NCI-H1092 treated with DMSO at 0.1 percent for 48 hours (cell line): ENCODE data around the gene GM2A.
"Not testable (repeated sequence)": the region's sequence is repeated elsewhere in the genome, so short reads cannot be mapped to it uniquely, and the experiment has no call there.

Source experiments
- DNase-seq: peaks from one replicate; lab custom pipeline; 2025; lab: John Stamatoyannopoulos, UW

The GM2A gene

GRCh38 chr5:151253605-151253950, 593 bp downstream of the GM2A start:
- DNase-seq = no peak

GRCh38 chr5:151254556-151254955, 1.6 kb downstream of the GM2A start:
- no peak for DNase-seq

- not testable (repeated sequence) for DNase-seq
Observed at GRCh38 chr5:151254990-151255389, 2.0 kb downstream of the GM2A start.

DNA sequence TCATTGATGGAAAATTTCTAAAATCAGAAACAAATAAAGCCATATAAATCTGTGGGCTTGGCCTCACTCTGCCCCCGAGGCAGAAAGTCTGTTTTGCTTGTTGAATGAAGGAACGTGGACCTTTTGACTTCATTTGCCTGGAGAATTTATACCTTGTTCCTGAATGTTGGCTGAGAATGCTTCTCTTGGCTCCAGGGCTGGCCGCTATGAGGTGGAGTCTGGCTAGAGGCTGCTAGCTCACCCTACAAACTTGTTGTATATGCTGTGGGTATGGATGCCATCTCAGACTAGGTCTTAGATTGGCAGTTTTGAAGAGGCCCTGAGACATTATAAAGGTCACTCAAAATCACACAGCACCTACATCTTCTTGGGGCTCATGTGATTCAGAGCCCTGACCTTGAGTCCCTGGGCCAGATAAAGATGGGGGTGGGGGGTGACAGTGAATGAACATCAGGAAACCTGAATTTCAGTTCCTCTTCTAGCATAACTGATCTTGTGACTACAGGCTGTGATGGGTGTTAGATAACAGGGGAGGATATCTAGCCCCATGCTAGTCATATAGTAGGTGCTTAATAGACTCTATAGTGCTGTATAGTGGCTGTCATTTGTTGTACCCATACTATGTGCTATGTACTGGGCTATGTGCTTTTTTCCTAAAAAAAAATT, 2.8 kb downstream of the GM2A start:
- no peak for DNase-seq

- no peak for DNase-seq
Observed at GRCh38 chr5:151257731-151258181, 4.8 kb downstream of the GM2A start.

DNA sequence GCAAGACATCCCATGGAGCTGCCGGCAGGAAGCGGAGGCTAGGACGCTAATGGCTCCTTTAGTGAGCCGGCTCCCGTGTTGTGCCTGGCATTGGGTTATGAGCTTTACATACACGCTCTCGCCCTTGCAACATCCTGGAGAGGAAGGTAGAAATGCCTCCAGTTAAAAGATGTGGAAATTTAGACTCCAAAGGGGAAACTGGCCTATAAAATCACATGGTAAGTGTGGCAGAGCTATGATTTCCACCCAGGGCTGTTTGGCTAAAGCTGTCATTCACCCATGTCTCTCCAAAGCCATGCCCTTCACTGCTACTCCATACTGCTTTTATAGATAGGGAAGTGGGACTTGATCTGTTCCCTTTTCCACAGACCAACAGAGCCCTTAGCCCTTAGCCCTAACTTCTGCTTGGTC, 5.2 kb downstream of the GM2A start:
- DNase-seq = no peak

DNA sequence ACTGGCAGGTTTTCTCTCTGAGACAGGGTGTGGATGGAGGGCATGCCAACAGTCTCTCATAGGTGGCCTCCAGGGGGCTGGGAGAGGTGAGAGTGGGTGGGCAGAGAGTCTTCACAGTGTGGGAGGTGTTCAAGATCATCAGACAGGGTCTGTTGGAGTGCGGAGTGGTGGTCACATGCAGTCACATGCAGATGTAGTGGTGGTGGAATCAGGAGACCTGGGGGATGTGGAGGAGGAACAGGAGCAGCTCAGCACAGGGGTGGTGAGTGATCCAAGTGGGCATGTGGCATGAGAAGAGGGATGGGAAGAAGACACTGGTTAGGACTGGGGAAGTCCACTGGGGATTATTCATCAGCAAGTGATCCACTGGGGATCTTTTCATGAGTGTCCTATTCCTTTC, 5.8 kb downstream of the GM2A start:
- no peak for DNase-seq

GRCh38 chr5:151259931-151260330, 6.9 kb downstream of the GM2A start:
- DNase-seq = no peak

GRCh38 chr5:151262532-151262931, 9.5 kb downstream of the GM2A start:
- no peak for DNase-seq

GRCh38 chr5:151264113-151264512, 11.1 kb downstream of the GM2A start:
- no peak for DNase-seq

DNA sequence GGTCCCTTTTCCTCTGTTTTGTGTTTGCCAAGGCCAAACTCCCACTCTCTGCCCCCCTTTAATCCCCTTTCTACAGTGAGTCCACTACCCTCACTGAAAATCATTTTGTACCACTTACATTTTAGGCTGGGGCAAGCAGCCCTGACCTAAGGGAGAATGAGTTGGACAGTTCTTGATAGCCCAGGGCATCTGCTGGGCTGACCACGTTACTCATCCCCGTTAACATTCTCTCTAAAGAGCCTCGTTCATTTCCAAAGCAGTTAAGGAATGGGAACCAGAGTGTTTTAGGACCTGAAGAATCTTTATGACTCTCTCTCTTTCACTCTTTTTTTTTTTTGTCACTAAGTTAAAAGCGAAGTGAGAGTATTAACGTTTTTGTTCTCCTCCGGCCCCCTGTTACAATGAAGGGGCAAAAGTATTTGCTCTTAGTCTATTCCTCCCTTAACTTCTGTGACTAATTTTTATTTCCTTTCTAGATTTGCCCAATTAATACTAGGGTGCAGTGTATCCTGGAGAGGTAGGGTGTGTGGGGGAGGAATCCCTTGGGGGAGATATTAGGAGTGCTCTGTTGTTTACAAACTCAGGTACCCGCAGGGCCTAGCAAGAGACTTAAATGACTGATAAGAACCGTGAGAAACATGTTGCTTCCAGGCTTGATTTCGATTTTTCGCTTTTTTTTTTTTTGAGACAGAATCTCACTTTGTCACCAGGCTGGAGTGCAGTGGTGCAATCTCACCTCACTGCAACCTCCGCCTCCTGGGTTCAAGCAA, 14.7 kb downstream of the GM2A start:
- no peak for DNase-seq

GRCh38 chr5:151270599-151270998, 17.6 kb downstream of the GM2A start:
- DNase-seq = no peak

DNA sequence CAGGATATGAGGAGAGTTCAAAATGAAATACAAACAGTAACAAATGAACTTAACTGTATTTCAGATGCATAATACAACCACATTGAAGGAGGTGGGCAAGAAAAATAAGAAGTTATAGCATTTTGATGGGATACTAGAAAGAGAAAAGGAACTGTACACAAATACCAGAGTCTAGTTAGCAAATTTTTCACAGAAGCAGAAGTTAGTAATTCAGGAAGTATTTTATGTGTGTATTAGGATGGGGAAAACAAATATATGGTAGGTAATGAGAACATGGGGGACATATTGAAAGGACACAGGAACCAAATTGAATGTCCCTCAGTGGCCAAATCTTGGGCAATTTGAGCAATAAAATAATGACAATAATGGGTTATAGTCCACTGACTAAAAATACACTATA, 18.4 kb downstream of the GM2A start:
- no peak for DNase-seq

DNA sequence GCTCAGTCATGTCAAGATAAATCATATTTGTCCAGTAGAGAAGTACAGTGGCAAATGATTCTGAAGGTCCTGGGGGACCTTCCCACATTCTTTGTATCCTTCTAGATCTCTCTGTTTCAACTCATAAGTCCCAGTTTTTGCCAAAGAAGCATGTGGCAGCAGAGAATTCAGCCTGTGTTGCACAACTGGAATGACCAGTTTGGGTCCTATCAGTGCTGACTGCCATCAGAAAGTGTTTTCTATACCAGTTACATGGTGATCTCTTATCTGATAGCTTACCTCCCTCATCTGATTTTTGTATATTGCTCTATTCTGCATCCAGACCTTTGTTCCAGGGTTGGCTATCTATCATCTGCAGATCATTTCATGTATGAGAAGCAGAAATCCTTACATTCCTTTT, 21.7 kb downstream of the GM2A start:
- no peak for DNase-seq

GRCh38 chr5:151275803-151276202, 22.8 kb downstream of the GM2A start:
- no peak for DNase-seq

DNA sequence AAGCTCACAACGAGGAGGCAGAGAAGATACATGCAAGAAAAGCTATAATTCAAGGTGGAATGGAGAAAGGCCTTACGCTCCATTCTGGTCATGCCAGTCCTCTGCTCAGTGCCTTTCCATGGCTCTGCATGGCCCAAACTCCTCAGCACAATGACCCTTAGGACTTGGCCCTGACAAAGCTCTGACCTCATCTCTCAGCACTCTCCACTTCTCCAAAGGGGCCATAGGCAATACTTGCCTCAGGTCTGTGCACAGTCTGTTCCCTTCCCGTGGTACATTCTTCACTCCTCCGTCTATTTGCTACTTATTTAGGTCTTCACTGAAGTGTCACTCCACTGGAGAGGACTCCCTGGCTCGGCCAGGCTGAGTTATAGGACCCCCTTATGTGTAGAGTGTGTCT, 25.9 kb downstream of the GM2A start:
- no peak for DNase-seq

DNA sequence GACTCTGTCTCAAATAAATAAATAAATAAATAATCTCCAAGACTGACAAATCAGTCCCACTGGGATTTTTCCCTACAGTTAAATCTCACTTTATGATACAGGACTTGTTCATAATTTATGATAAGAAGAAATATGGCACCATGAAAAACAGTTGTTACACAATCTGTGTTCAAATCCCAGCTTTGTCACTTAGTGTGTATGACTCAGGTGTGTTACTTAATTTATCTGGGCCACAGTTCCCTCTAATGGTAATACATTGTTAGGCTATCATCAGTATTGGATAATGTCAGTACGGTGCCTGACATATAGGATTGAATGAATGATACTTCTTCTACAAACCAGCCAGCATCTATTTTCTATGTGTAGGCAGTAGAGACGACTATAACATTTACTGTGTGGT, 27.5 kb downstream of the GM2A start:
- no peak for DNase-seq

GRCh38 chr5:151281001-151281639, 28.1 kb downstream of the GM2A start:
- no peak for DNase-seq

DNA sequence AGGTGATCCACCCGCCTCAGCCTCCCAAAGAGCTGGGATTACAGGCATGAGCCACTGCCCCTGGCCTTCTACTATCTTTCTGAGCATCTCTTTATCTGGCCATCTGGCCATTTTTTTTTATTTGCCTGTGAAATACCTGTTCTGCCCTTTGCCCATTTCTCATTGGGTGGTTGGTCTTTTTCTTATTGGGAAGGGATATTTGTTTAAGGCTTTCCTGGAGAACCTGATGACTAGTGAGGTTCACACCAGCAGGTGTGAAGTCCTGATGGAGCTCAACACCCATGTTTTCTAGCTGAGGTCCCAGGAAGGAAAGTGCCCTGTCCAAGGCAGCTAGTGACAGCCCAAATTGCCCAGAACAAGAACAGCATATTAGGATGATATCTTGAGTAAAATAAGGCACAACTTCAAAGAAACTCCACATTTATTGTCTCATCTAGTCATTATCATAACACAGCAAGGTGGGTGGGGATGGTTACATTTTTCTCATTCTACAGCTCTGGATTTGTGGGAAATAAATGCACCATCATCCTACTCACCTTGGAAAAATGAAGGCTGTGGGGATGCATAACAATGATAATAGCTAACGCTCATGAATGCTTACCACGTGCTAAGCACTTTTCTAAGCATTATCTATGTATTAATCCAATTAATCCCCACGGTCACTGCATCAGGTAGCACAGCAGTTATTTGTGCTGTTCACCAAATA, 30.3 kb downstream of the GM2A start:
- no peak for DNase-seq

DNA sequence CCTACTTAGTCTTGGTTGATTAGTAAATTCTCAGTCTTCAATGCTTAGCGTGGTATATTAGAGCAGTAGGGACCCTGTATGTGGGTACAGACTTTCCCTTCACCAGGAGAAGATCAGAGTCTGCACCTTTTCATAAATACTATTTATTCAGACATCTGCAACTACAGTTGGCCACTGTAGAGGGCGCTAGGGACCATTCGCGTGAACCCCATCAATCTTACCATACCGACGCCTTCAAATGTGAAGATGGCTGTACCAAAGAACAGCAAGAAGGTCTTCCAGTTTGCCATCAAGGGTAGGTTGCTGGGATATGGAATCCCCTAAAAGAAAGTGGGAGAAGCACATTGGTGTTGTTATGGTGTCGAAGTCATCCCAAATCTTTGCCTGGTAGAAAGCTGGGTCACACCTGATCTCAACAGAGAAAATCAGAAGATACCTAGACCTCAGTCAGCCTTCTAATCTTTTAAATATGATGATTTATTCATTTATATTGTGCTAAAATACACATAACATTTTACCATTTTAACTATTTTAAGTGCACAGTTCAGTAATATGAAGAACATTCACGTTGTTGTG, 31.5 kb downstream of the GM2A start:
- no peak for DNase-seq

DNA sequence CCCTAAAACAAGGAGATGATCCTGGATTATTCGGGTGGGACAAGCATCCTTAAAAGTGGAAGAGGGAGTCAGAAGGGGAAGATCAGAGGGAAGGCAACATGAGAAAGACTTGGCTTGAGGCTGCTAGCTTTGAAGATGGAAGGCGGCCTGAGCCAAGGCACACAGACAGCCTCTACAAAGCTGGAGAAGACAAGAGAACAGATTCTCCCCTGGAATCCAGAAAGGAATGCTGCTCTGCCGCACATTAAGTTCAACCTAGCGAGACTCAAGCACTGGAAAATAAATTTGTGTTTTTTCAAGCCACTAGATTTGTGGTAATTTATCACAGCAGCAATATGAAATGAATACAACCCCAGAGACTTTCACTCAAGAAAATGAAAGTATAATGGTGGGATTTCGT, 32.7 kb downstream of the GM2A start:
- no peak for DNase-seq

DNA sequence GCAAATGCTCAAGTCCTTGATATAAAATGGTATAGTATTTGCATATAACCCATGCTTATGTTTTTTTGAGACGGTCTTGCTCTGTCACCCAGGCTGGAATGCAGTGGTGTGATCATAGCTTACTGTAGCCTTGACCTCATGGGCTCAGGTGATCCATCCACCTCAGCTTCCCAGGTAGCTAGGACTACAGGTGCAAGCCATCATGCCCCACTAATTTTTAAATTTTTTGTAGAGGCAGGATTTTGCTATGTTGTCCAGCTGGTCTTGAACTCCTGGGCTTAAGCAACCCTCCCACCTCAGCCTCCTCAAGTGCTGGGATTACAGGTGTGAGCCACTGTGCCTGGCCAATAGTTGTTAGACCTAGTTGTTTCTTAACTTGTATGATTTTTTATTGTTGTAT, 33.3 kb downstream of the GM2A start:
- no peak for DNase-seq
